Panc1 (cell line): ENCODE results near the gene CYP11A1. TPM values are rescaled to one million over a fixed set of nuclear protein-coding genes. Genes with fewer than 3 reads are reported as not detected.

Experiments used
- ATAC-seq: fragments of 200-7000 bp; cut with Tn5 transposase; 2 replicates; pipeline ENCODE4 v1.9.1; 2020; ENCODE audit warnings: mild to moderate bottlenecking, moderate library complexity
- BruUV-seq: library from RNA; stranded (reverse); fragments of 400-500 nt; replicated peaks from 2 replicates; lab custom pipeline; 2021; lab: Mats Ljungman, UMichigan
- CTCF ChIA-PET: fragments of 300-600 bp; sonication (Branson Sonifier 250); formaldehyde crosslinking; loops from one replicate; lab custom pipeline; 2022; ENCODE audit warnings: antibody characterized with exemption; lab: Charles Lee
- POLR2A ChIA-PET: fragments of 300-600 bp; sonication (Branson Sonifier 250); formaldehyde crosslinking; loops from one replicate; lab custom pipeline; 2022; ENCODE audit warnings: antibody characterized with exemption; lab: Charles Lee
- DNase-seq: peaks from one replicate; pipeline ENCODE4 v3.0.0-alpha.2; 2010; ENCODE audit warnings: low read depth, low spot score
- H3K27ac ChIP-seq: 2 replicates; pipeline ENCODE4 v1.5.1; 2011; ENCODE audit warnings: mild to moderate bottlenecking, low read length, inconsistent platforms
- H3K27me3 ChIP-seq: fragments of 200-500 bp; sonication (Bioruptor generic); 2 replicates; pipeline ENCODE4 v1.6.0; 2014; ENCODE audit warnings: low read length, inconsistent platforms; ENCODE audit not compliant: control insufficient read depth, insufficient read depth
- H3K36me3 ChIP-seq: fragments of 200-500 bp; sonication (Bioruptor generic); 2 replicates; pipeline ENCODE4 v1.5.1; 2014; ENCODE audit warnings: inconsistent platforms, mild to moderate bottlenecking, low read length, moderate library complexity; ENCODE audit not compliant: control insufficient read depth, insufficient read depth
- H3K4me1 ChIP-seq: 2 replicates; pipeline ENCODE4 v1.5.1; 2011; ENCODE audit warnings: inconsistent platforms, mild to moderate bottlenecking, low read length, moderate library complexity; ENCODE audit not compliant: control insufficient read depth, insufficient read depth
- H3K4me3 ChIP-seq, 2 experiments: 2 replicates each; pipeline ENCODE4 v1.5.1; 2011 to 2012; ENCODE audit warnings: low read depth in 2 of 2, low read length in 2 of 2, mild to moderate bottlenecking in 2 of 2, inconsistent platforms in 1 of 2, moderate library complexity in 1 of 2
- H3K9me3 ChIP-seq: fragments of 200-500 bp; sonication (Bioruptor generic); 2 replicates; pipeline ENCODE4 v1.5.1; 2014; ENCODE audit warnings: low read depth, mild to moderate bottlenecking, inconsistent platforms, low read length, moderate library complexity; ENCODE audit not compliant: control insufficient read depth, insufficient read depth
- POLR2AphosphoS5 ChIP-seq: IDR thresholded peaks from 2 replicates; pipeline ENCODE4 v1.6.1; 2012; ENCODE audit warnings: mild to moderate bottlenecking, low read depth, low read length, moderate library complexity
- REST ChIP-seq, 2 experiments: IDR thresholded peaks; 2 replicates each; pipeline ENCODE4 v1.6.1; 2011 to 2012; ENCODE audit warnings: low read depth in 2 of 2, control low read depth in 1 of 2, low read length in 1 of 2, mild to moderate bottlenecking in 1 of 2, moderate library complexity in 1 of 2; ENCODE audit not compliant: insufficient read depth in 1 of 2
- SIN3A ChIP-seq: IDR thresholded peaks from 2 replicates; pipeline ENCODE4 v1.6.1; 2012; ENCODE audit warnings: low read depth, mild to moderate bottlenecking, low read length, moderate library complexity, borderline replicate concordance; ENCODE audit not compliant: insufficient read depth
- TCF7L2 ChIP-seq: IDR thresholded peaks from 2 replicates; pipeline ENCODE4 v1.6.1; 2011; ENCODE audit warnings: mild to moderate bottlenecking, low read depth, low read length, inconsistent platforms
- in situ Hi-C: cut with HindIII; loops from 2 replicates; pipeline ENCODE4 v1.10.0; 2016; ENCODE audit warnings: low sequenced_read_pairs, low pct_unique_long_range_greater_than_20kb
- intact Hi-C: fragments of 100-400 bp; cut with micrococcal nuclease; formaldehyde crosslinking; loops from one replicate; pipeline ENCODE4 v1.10.0; 2022; ENCODE audit not compliant: unreplicated experiment
- total RNA-seq: library from RNA; stranded (reverse); gene quantifications from one replicate; pipeline ENCODE4 v1.2.1, GENCODE V29; 2021; ENCODE audit not compliant: unreplicated experiment
- TF ChIP-seq, protein P1 (sequence below): fragments of 450-650 bp; IDR thresholded peaks from 2 replicates; pipeline ENCODE4 v1.5.1; 2017; ENCODE audit warnings: mild to moderate bottlenecking

CYP11A1 gene
- total RNA-seq, 1 experiment from 2014 or later, result 0.57 TPM

- ATAC-seq (no peak), DNase-seq (no peak)
- Histone ChIP-seq H3K9me3 (no peaks in the 10 kb centered on the region), H3K27ac (no peak overlapping the region), H3K27me3 (no peaks in the 10 kb centered on the region), H3K4me1 (no peaks in the 10 kb centered on the region), H3K4me3 (no peak overlapping the region), H3K36me3 (no peaks in the 10 kb centered on the region)
- ChIA-PET POLR2A (no interaction called here), CTCF (interaction anchor here (0.7 to 1.1 kb wide), 2 partner anchors 13 to 18 kb away, joined by 3 read pairs; no protein-coding TSS in a partner anchor)
- TF ChIP-seq POLR2AphosphoS5 (no peak), SIN3A (no peak), REST (IDR thresholded peaks at IDR 0.05; ENCODE audit: insufficient read depth in 1 of 2, low read depth in 2 of 2, low read length in 1 of 2) (no peak), TCF7L2 (no peak)
- TF ChIP-seq, protein P1, sequence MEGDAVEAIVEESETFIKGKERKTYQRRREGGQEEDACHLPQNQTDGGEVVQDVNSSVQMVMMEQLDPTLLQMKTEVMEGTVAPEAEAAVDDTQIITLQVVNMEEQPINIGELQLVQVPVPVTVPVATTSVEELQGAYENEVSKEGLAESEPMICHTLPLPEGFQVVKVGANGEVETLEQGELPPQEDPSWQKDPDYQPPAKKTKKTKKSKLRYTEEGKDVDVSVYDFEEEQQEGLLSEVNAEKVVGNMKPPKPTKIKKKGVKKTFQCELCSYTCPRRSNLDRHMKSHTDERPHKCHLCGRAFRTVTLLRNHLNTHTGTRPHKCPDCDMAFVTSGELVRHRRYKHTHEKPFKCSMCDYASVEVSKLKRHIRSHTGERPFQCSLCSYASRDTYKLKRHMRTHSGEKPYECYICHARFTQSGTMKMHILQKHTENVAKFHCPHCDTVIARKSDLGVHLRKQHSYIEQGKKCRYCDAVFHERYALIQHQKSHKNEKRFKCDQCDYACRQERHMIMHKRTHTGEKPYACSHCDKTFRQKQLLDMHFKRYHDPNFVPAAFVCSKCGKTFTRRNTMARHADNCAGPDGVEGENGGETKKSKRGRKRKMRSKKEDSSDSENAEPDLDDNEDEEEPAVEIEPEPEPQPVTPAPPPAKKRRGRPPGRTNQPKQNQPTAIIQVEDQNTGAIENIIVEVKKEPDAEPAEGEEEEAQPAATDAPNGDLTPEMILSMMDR, result no peak
- in situ Hi-C loops, result no loop called here
- intact Hi-C loops, result no loop called here
- no TSS peak for BruUV-seq
Measured at GRCh38 chr15:74340150-74340549, 27.3 kb downstream of the CYP11A1 start.

- in situ Hi-C loops (no loop called here), intact Hi-C loops (no loop called here)
- ChIA-PET POLR2A (no interaction called here), CTCF (interaction anchor here (1.1 kb wide), 1 partner anchor 17 kb away, joined by 3 read pairs; no protein-coding TSS in a partner anchor)
- no peaks in the 10 kb centered on the region for H3K27me3 ChIP-seq
- TF ChIP-seq REST (IDR thresholded peaks at IDR 0.05; ENCODE audit: insufficient read depth in 1 of 2, low read depth in 2 of 2, low read length in 1 of 2) (no peak), SIN3A (no peak), POLR2AphosphoS5 (no peak), TCF7L2 (no peak)
- TF ChIP-seq, protein P1, result no peak
- no peaks in the 10 kb centered on the region for H3K36me3 ChIP-seq
- H3K9me3 ChIP-seq, result no peaks in the 10 kb centered on the region
- H3K27ac ChIP-seq, result no peak overlapping the region
- no peak overlapping the region for H3K4me3 ChIP-seq
- no TSS peak for BruUV-seq
- no peak for DNase-seq
- no peaks in the 10 kb centered on the region for H3K4me1 ChIP-seq
- ATAC-seq, result no peak
Measured at GRCh38 chr15:74339371-74339770, 28.1 kb downstream of the CYP11A1 start.
